Ovary (tissue), 3 donors: ENCODE measurements around the gene CUL4A.

Experiments used
- POLR2A ChIP-seq: fragments of 450-650 bp; IDR thresholded peaks from one replicate; pipeline ENCODE4 v1.6.1; 2017; ENCODE audit warnings: antibody characterized with exemption, mild to moderate bottlenecking, moderate library complexity
- TF ChIP-seq, protein P1 (sequence below), 3 donors: fragments of 450-650 bp in 2 of 3; fragments of 200-600 bp in 1 of 3; IDR thresholded peaks; one replicate each; pipeline versions ENCODE4 v1.5.1 to v1.8.0; 2016 to 2022; ENCODE audit warnings: antibody characterized with exemption in 3 of 3, mild to moderate bottlenecking in 1 of 3
- donor health status: DM: no; HTN: no; CAD: no.

DNA sequence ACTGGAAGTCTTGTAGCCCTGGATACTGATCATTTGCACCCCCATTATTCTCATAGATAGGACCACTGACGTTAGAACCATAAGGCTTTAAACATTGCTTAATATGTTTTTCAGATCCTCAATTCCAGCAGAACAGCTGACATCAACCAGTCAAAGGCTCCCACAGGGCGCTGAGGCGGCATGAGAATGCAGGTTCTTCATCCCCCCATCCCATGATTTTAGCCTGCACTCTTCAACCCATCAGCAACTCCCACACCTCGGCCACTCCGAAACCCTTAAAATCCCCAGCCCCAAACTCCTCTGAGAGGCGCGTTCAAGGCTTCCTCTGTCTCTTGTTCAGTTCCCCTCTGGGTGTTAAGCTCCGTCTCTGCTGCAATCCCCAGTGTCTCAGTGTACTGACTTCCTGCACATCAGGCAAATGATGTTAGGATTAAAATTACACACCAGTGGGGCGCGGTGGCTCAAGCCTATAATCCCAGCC, 63.3 kb downstream of the CUL4A start:
- TF ChIP-seq POLR2A = no peak
- TF ChIP-seq, protein P1, sequence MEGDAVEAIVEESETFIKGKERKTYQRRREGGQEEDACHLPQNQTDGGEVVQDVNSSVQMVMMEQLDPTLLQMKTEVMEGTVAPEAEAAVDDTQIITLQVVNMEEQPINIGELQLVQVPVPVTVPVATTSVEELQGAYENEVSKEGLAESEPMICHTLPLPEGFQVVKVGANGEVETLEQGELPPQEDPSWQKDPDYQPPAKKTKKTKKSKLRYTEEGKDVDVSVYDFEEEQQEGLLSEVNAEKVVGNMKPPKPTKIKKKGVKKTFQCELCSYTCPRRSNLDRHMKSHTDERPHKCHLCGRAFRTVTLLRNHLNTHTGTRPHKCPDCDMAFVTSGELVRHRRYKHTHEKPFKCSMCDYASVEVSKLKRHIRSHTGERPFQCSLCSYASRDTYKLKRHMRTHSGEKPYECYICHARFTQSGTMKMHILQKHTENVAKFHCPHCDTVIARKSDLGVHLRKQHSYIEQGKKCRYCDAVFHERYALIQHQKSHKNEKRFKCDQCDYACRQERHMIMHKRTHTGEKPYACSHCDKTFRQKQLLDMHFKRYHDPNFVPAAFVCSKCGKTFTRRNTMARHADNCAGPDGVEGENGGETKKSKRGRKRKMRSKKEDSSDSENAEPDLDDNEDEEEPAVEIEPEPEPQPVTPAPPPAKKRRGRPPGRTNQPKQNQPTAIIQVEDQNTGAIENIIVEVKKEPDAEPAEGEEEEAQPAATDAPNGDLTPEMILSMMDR (IDR thresholded peaks at IDR 0.05) = no peak
